Endothelial cell of umbilical vein (primary cell): ENCODE data around the gene RYR3. TPM values are rescaled to one million over a fixed set of nuclear protein-coding genes. Genes with fewer than 3 reads are reported as not detected.

Source experiments
- BruUV-seq: library from RNA; stranded (reverse); fragments of 400-500 nt; replicated peaks from 2 replicates; lab custom pipeline; 2021; lab: Mats Ljungman, UMichigan
- CTCF ChIA-PET: fragments of 300-600, 350-600 bp; sonication (Branson Sonifier 250); formaldehyde crosslinking; loops from one replicate; lab custom pipeline; 2021; ENCODE audit warnings: antibody characterized with exemption, inconsistent platforms; lab: Charles Lee
- POLR2A ChIA-PET: fragments of 300-600, 350-600 bp; sonication (Branson Sonifier 250); formaldehyde crosslinking; loops from one replicate; lab custom pipeline; 2021; ENCODE audit warnings: antibody characterized with exemption, inconsistent platforms; lab: Charles Lee
- DNase-seq: peaks from one replicate; pipeline ENCODE4 v3.0.0-alpha.2; 2011; ENCODE audit warnings: low read depth, low spot score
- FAIRE-seq: peaks from 2 replicates; lab custom pipeline; 2011; peaks lifted over from hg19 to GRCh38; lab: Jason Lieb, UNC
- H2AFZ ChIP-seq: 2 replicates; pipeline ENCODE4 v1.6.0; 2012; ENCODE audit warnings: low read depth, low read length, control low read depth, inconsistent platforms
- H3K27ac ChIP-seq: 2 replicates; pipeline ENCODE4 v1.5.1; 2011; ENCODE audit warnings: low read depth, mild to moderate bottlenecking, control low read depth, low read length, moderate library complexity; ENCODE audit not compliant: insufficient read depth
- H3K27me3 ChIP-seq, 2 experiments: 2 replicates each; pipeline versions ENCODE4 v1.6.0 to v1.6.1; 2011; ENCODE audit warnings: low read length in 2 of 2, mixed read lengths in 1 of 2; ENCODE audit not compliant: control insufficient read depth in 2 of 2, insufficient read depth in 2 of 2
- H3K36me3 ChIP-seq, 2 experiments: 2 replicates in 1 of 2; 3 replicates in 1 of 2; pipeline ENCODE4 v1.5.1; 2011; ENCODE audit warnings: low read length in 2 of 2, mild to moderate bottlenecking in 1 of 2, moderate library complexity in 1 of 2; ENCODE audit not compliant: control insufficient read depth in 2 of 2, insufficient read depth in 2 of 2; ENCODE audit errors: extremely low read depth in 1 of 2
- H3K4me1 ChIP-seq: 3 replicates; pipeline ENCODE4 v1.5.1; 2011; ENCODE audit warnings: mild to moderate bottlenecking, low read length; ENCODE audit not compliant: control insufficient read depth, insufficient read depth; ENCODE audit errors: extremely low read depth
- H3K4me2 ChIP-seq: 2 replicates; pipeline ENCODE4 v1.6.1; 2011; ENCODE audit warnings: low read length, control low read depth, mixed read lengths; ENCODE audit not compliant: insufficient read depth
- H3K4me3 ChIP-seq, 3 experiments: fragments of 200-600 bp in 1 of 3; sonication (generic), shearing (Covaris generic) in 1 of 3; replicated peaks in 1 of 3; 2 replicates each; pipeline ENCODE4 v1.5.1; 2011 to 2016; ENCODE audit warnings: control low read depth in 3 of 3, low read length in 3 of 3, mild to moderate bottlenecking in 2 of 3, inconsistent platforms in 1 of 3, low read depth in 1 of 3, moderate library complexity in 1 of 3; ENCODE audit not compliant: insufficient read depth in 1 of 3
- H3K79me2 ChIP-seq: 2 replicates; pipeline ENCODE4 v1.6.0; 2012; ENCODE audit warnings: low read length, inconsistent platforms; ENCODE audit not compliant: control insufficient read depth, insufficient read depth
- H3K9ac ChIP-seq: replicated peaks from 2 replicates; pipeline ENCODE3; 2011; ENCODE audit warnings: low read length, control low read depth; ENCODE audit not compliant: insufficient read depth; ENCODE audit errors: extremely low read depth
- H3K9me1 ChIP-seq: replicated peaks from 3 replicates; pipeline ENCODE4 v1.6.0; 2011; ENCODE audit warnings: mild to moderate bottlenecking, low read length; ENCODE audit not compliant: control insufficient read depth, insufficient read depth; ENCODE audit errors: extremely low read depth
- H3K9me3 ChIP-seq: replicated peaks from 2 replicates; pipeline ENCODE4 v1.5.1; 2012; ENCODE audit warnings: low read length, inconsistent platforms; ENCODE audit not compliant: control insufficient read depth, insufficient read depth
- H4K20me1 ChIP-seq: replicated peaks from 2 replicates; pipeline ENCODE3; 2011; ENCODE audit warnings: mild to moderate bottlenecking, low read length; ENCODE audit not compliant: control insufficient read depth, insufficient read depth; ENCODE audit errors: extremely low read depth
- CTCF ChIP-seq, 2 donors: IDR thresholded peaks; 1 replicate in 1 of 2; 2 replicates in 1 of 2; pipeline ENCODE4 v1.5.1; 2011; ENCODE audit warnings: low read length in 2 of 2, mild to moderate bottlenecking in 2 of 2, moderate library complexity in 2 of 2, control low read depth in 1 of 2, inconsistent platforms in 1 of 2, low read depth in 1 of 2; ENCODE audit not compliant: insufficient read depth in 1 of 2; ENCODE audit errors: extremely low read depth in 1 of 2
- EZH2 ChIP-seq: IDR thresholded peaks from 2 replicates; pipeline ENCODE4 v1.6.1; 2012; ENCODE audit warnings: borderline replicate concordance, low read depth, mild to moderate bottlenecking, moderate library complexity, low read length, inconsistent platforms; ENCODE audit not compliant: severe bottlenecking
- FOS ChIP-seq: IDR thresholded peaks from 2 replicates; pipeline ENCODE4 v1.6.1; 2011; ENCODE audit warnings: mild to moderate bottlenecking, low read length, moderate library complexity, borderline replicate concordance; ENCODE audit not compliant: insufficient read depth
- JUN ChIP-seq: IDR thresholded peaks from 2 replicates; pipeline ENCODE4 v1.6.1; 2011; ENCODE audit warnings: borderline replicate concordance, low read depth; ENCODE audit not compliant: insufficient read length, insufficient read depth
- MAX ChIP-seq: IDR thresholded peaks from 2 replicates; pipeline ENCODE4 v1.6.1; 2011; ENCODE audit not compliant: insufficient read depth, insufficient read length
- MYC ChIP-seq: IDR thresholded peaks from one replicate; pipeline ENCODE4 v1.6.1; 2011; ENCODE audit warnings: mild to moderate bottlenecking, low read depth, low read length
- POLR2A ChIP-seq: IDR thresholded peaks from 2 replicates; pipeline ENCODE4 v1.6.1; 2012; ENCODE audit warnings: low read depth, mild to moderate bottlenecking, control low read depth, low read length
- POLR2AphosphoS5 ChIP-seq: IDR thresholded peaks from 2 replicates; pipeline ENCODE4 v1.6.1; 2012; ENCODE audit warnings: low read depth, mild to moderate bottlenecking, control low read depth, low read length, moderate library complexity; ENCODE audit not compliant: insufficient read depth
- dilution Hi-C: fragments of 300-500 bp; cut with MboI; formaldehyde crosslinking; loops from one replicate; pipeline ENCODE4 v1.15.0; 2019; ENCODE audit warnings: low sequenced_read_pairs; ENCODE audit not compliant: extremely low pct_ligation_motif_present
- intact Hi-C: fragments of 100-400 bp; cut with micrococcal nuclease; formaldehyde crosslinking; loops from one replicate; pipeline ENCODE4 v1.10.0; 2022
- polyA plus RNA-seq, 4 experiments: library from polyadenylated mRNA; depleted of rRNA in 3 of 4; stranded (reverse) in 3 of 4; unstranded in 1 of 4; fragments of >200 nt; gene quantifications; 2 replicates each; pipeline versions ENCODE4 v1.2.1 to v1.2.3, GENCODE V29; 2011 to 2012; ENCODE audit warnings: missing spikeins in 1 of 4
- total RNA-seq: library from RNA; stranded (reverse); gene quantifications from 2 replicates; pipeline ENCODE4 v1.2.3, GENCODE V29; 2021

Gene RYR3
- total and polyA plus RNA-seq, 2 donors (not counting 3 experiments of a cell fraction or from before 2014, with no cell fraction given) = not detected

DNA sequence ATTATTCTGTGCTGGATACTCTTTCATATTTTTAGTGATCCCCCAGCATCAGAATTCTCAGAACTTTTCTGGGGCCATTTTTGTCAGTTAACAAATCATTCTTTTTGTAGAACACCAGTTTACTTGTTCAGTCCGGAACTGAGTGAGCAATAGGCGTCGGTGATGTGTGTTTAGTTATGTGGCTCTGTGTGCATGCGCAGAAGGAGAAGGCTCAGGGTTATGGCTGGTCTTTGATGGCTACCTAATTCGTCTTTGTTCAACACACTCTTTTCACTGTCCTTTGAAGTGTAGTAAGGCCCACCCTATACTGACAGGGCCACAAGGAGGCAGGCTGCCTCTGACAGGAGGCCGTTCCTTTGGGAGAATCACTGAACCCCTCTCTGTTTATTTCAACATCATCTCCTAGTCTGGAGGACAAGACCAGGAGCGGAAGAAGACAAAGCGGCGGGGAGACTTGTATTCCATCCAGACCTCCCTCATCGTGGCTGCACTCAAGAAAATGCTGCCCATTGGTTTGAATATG, 499.4 kb downstream of the RYR3 start:
- Histone ChIP-seq H2AFZ (no peak overlapping the region), H3K9me3 (no peaks in the 10 kb centered on the region)
- dilution Hi-C loops = no loop called here

More for the DNA sequence above, 499.4 kb downstream of the RYR3 start:
- Histone ChIP-seq H3K9ac (no peak overlapping the region), H3K4me3 (no peak overlapping the region), H3K4me2 (no peak overlapping the region), H3K27me3 (no peaks in the 10 kb centered on the region), H3K36me3 (no peaks in the 10 kb centered on the region), H3K4me1 (no peaks in the 10 kb centered on the region), H4K20me1 (no peaks in the 10 kb centered on the region), H3K27ac (no peak overlapping the region), H3K9me1 (no peaks in the 10 kb centered on the region), H3K79me2 (no peaks in the 10 kb centered on the region)
- FAIRE-seq (no peak), DNase-seq (no peak)
- intact Hi-C loops = no loop called here
- BruUV-seq = no TSS peak
- TF ChIP-seq POLR2AphosphoS5 (no peak), JUN (no peak), POLR2A (no peak), MAX (no peak), FOS (no peak), CTCF (IDR thresholded peaks at IDR 0.05; ENCODE audit: extremely low read depth in 1 of 2, insufficient read depth in 1 of 2, low read depth in 1 of 2, low read length in 2 of 2) (no peak), EZH2 (no peak), MYC (no peak)
- POLR2A ChIA-PET = no interaction called here
- CTCF ChIA-PET = no interaction called here
